IMR-90 (cell line): ENCODE results near the gene SPTBN5. TPM values are rescaled to one million over a fixed set of nuclear protein-coding genes. Genes with fewer than 3 reads are reported as not detected.
A peak's percentile ranks its signal among the peaks of the same experiment; 100 is the strongest.

Source experiments
- ATAC-seq: fragments of 200-7000 bp; cut with Tn5 transposase; 2 replicates; pipeline ENCODE4 v1.9.1; 2020; ENCODE audit warnings: low read depth, mild to moderate bottlenecking, moderate library complexity
- BruUV-seq: library from RNA; stranded (reverse); fragments of 400-500 nt; replicated peaks from 2 replicates; lab custom pipeline; 2021; lab: Mats Ljungman, UMichigan
- CTCF ChIA-PET: fragments of 300-600 bp; formaldehyde crosslinking; extraction: SDS; loops from one replicate; lab custom pipeline; 2021; ENCODE audit warnings: antibody characterized with exemption; lab: Yijun Ruan, JAX
- POLR2A ChIA-PET: fragments of 300-600 bp; sonication (Branson Sonifier 250); formaldehyde crosslinking; loops from one replicate; lab custom pipeline; 2022; ENCODE audit warnings: antibody characterized with exemption; ENCODE audit not compliant: unreplicated experiment; lab: Charles Lee
- DNase-seq: peaks from one replicate; pipeline ENCODE4 v3.0.0; 2013
- H2AFZ ChIP-seq: replicated peaks from 2 replicates; pipeline ENCODE3; 2013; ENCODE audit warnings: low read length, mild to moderate bottlenecking; ENCODE audit not compliant: poor library complexity
- H2AK5ac ChIP-seq: 2 replicates; pipeline ENCODE4 v1.6.1; 2013; ENCODE audit warnings: low read depth, low read length, inconsistent platforms
- H2AK9ac ChIP-seq: replicated peaks from 2 replicates; pipeline ENCODE3; 2013; ENCODE audit warnings: mild to moderate bottlenecking, low read depth, low read length, moderate library complexity; ENCODE audit not compliant: poor library complexity
- H2BK120ac ChIP-seq: 2 replicates; pipeline ENCODE4 v1.6.1; 2013; ENCODE audit warnings: low read depth, low read length, inconsistent platforms
- H2BK15ac ChIP-seq: 3 replicates; pipeline ENCODE4 v1.6.1; 2013; ENCODE audit warnings: low read depth, low read length, inconsistent platforms
- H2BK20ac ChIP-seq: 2 replicates; pipeline ENCODE4 v1.6.1; 2013; ENCODE audit warnings: low read depth, mild to moderate bottlenecking, inconsistent platforms, low read length, moderate library complexity
- H2BK5ac ChIP-seq: 2 replicates; pipeline ENCODE4 v1.6.1; 2013; ENCODE audit warnings: mild to moderate bottlenecking, low read depth, low read length, inconsistent platforms; ENCODE audit not compliant: poor library complexity, severe bottlenecking
- H3K14ac ChIP-seq: replicated peaks from 2 replicates; pipeline ENCODE4 v1.6.1; 2013; ENCODE audit warnings: low read depth, low read length, inconsistent platforms
- H3K18ac ChIP-seq: 2 replicates; pipeline ENCODE4 v1.6.1; 2013; ENCODE audit warnings: low read depth, low read length, control low read depth
- H3K23ac ChIP-seq: 2 replicates; pipeline ENCODE4 v1.6.1; 2013; ENCODE audit warnings: low read depth, low read length, inconsistent platforms
- H3K27ac ChIP-seq: 2 replicates; pipeline ENCODE4 v1.5.1; 2013; ENCODE audit warnings: mild to moderate bottlenecking, control low read depth, low read length; ENCODE audit not compliant: insufficient read depth
- H3K27me3 ChIP-seq: 2 replicates; pipeline ENCODE4 v1.6.1; 2013; ENCODE audit warnings: low read length; ENCODE audit not compliant: control insufficient read depth, insufficient read depth
- H3K36me3 ChIP-seq: 2 replicates; pipeline ENCODE4 v1.6.1; 2013; ENCODE audit warnings: low read length, mixed read lengths; ENCODE audit not compliant: control insufficient read depth, insufficient read depth
- H3K4ac ChIP-seq: 2 replicates; pipeline ENCODE4 v1.6.1; 2013; ENCODE audit warnings: low read depth, low read length, inconsistent platforms
- H3K4me1 ChIP-seq: 2 replicates; pipeline ENCODE4 v1.6.1; 2013; ENCODE audit warnings: low read length, mixed read lengths; ENCODE audit not compliant: control insufficient read depth, insufficient read depth
- H3K4me2 ChIP-seq: 2 replicates; pipeline ENCODE4 v1.6.1; 2013; ENCODE audit warnings: low read depth, mild to moderate bottlenecking, control low read depth, low read length, moderate library complexity
- H3K4me3 ChIP-seq: 2 replicates; pipeline ENCODE4 v1.5.1; 2013; ENCODE audit warnings: low read depth, mild to moderate bottlenecking, control low read depth, low read length, moderate library complexity; ENCODE audit not compliant: insufficient read depth
- H3K56ac ChIP-seq: 2 replicates; pipeline ENCODE4 v1.6.1; 2013; ENCODE audit warnings: low read length, inconsistent platforms; ENCODE audit not compliant: insufficient read depth; ENCODE audit errors: extremely low read depth
- H3K79me1 ChIP-seq, 2 experiments: 2 replicates each; pipeline ENCODE4 v1.6.1; 2013; ENCODE audit warnings: low read length in 2 of 2, inconsistent platforms in 1 of 2, low read depth in 1 of 2
- H3K9ac ChIP-seq: 2 replicates; pipeline ENCODE4 v1.6.1; 2013; ENCODE audit warnings: low read depth, low read length, control low read depth
- H3K9me1 ChIP-seq: 2 replicates; pipeline ENCODE4 v1.6.1; 2013; ENCODE audit warnings: low read length, inconsistent platforms; ENCODE audit not compliant: insufficient read depth
- H3K9me3 ChIP-seq: 2 replicates; pipeline ENCODE4 v1.6.1; 2013; ENCODE audit warnings: low read length; ENCODE audit not compliant: control insufficient read depth, insufficient read depth
- H4K20me1 ChIP-seq: 2 replicates; pipeline ENCODE4 v1.6.1; 2013; ENCODE audit warnings: low read length, inconsistent platforms; ENCODE audit not compliant: insufficient read depth
- H4K5ac ChIP-seq: 2 replicates; pipeline ENCODE4 v1.6.1; 2013; ENCODE audit warnings: mild to moderate bottlenecking, low read depth, low read length, control low read depth
- H4K8ac ChIP-seq, 2 experiments: 2 replicates each; pipeline ENCODE4 v1.6.1; 2013; ENCODE audit warnings: low read depth in 2 of 2, low read length in 2 of 2, control low read depth in 1 of 2, inconsistent platforms in 1 of 2
- H4K91ac ChIP-seq: 2 replicates; pipeline ENCODE4 v1.6.1; 2013; ENCODE audit warnings: low read depth, low read length, inconsistent platforms; ENCODE audit not compliant: insufficient read depth
- CEBPB ChIP-seq: IDR thresholded peaks from 2 replicates; pipeline ENCODE4 v1.6.1; 2012; ENCODE audit warnings: low read depth, low read length, improper control_type of control experiment
- FOS ChIP-seq: fragments of 150-350 bp; IDR thresholded peaks from 2 replicates; pipeline ENCODE4 v1.6.1; 2016; ENCODE audit warnings: low read depth, low read length
- WGBS, 2 experiments: methylation state at CpG; one replicate each; pipeline versions ENCODE4 v1.1.5 to v1.1.7; 2013; ENCODE audit warnings: missing lambda C conversion rate in 2 of 2; ENCODE audit not compliant: insufficient read length in 1 of 2; ENCODE audit errors: extremely low coverage in 2 of 2; 5-methylcytosine and 5-hydroxymethylcytosine counted together
- dilution Hi-C: fragments of 300-500 bp; cut with HindIII; formaldehyde crosslinking; loops from one replicate; pipeline ENCODE4 v1.14.3; 2018; ENCODE audit warnings: low sequenced_read_pairs; ENCODE audit not compliant: unreplicated experiment
- in situ Hi-C: fragments of 300-500 bp; cut with MboI; formaldehyde crosslinking; loops from 3 replicates; pipeline ENCODE4 v1.14.3; 2019; ENCODE audit warnings: low sequenced_read_pairs, inconsistent platforms, mixed read lengths
- intact Hi-C: fragments of 100-400 bp; cut with micrococcal nuclease; formaldehyde crosslinking; loops from 2 replicates; pipeline ENCODE4 v1.10.0; 2022
- polyA plus RNA-seq, 3 experiments: library from polyadenylated mRNA; depleted of rRNA; stranded (reverse); fragments of >200 nt; gene quantifications; 2 replicates each; pipeline ENCODE4 v1.2.3, GENCODE V29; 2012; ENCODE audit warnings: low replicate concordance in 1 of 3
- total RNA-seq: library from RNA; depleted of rRNA; stranded (reverse); fragments of >200 nt; gene quantifications from 2 replicates; pipeline ENCODE4 v1.2.3, GENCODE V29; 2012

The SPTBN5 gene
- total and polyA plus RNA-seq, 2 of the 4 experiments (the other 2 are of a cell fraction) = under 0.01 to 0.38 TPM

DNA sequence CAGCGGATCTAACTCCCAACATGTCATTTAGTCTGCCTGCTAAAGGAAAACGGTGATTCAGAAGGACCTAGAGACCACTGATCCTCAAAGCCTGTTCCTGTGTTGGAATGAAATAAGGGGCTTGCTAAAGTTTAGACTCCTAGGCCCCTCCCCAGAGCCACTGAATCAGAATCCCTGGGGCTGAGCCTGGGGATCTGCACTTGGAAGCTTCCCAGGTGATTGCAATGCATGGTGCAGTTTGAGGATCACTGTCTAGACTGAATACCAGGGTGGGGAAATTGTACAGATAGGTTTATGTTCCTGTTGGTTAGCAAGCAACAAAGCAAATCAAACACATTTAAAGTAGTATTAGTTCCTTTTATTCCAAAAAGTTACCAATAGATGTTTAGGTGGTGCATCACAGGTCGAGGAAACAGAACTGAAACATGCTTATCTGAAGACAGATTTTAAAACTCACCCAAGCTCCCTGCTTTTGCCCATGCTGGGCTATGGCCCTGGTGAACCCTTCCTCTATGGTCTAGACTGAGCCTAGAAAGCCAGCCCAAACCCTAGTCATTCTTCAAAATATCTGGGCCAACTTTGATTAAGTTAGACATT lies 29.6 kb upstream of the SPTBN5 start:
- no peak overlapping the region for H3K56ac ChIP-seq
- H3K14ac ChIP-seq = no peak overlapping the region
- no peak overlapping the region for H2BK5ac ChIP-seq
- no peak overlapping the region for H2AK9ac ChIP-seq
- H3K4ac ChIP-seq = no peak overlapping the region
- H4K5ac ChIP-seq = no peak overlapping the region
- H3K36me3 ChIP-seq = peaks cover 6% of the 10 kb centered on the region
- POLR2A ChIA-PET = no interaction called here
- H3K9ac ChIP-seq = no peak overlapping the region
- DNase-seq (no peak), ATAC-seq (no peak)
- no peak overlapping the region for H3K23ac ChIP-seq
- CTCF ChIA-PET = no interaction called here
- H2BK20ac ChIP-seq = no peak overlapping the region
- no peak overlapping the region for H3K4me3 ChIP-seq
- no peak overlapping the region for H2BK120ac ChIP-seq
- H3K18ac ChIP-seq = no peak overlapping the region
- intact Hi-C loops (no loop called here), in situ Hi-C loops (no loop called here), dilution Hi-C loops (no loop called here)
- no peak overlapping the region for H3K4me2 ChIP-seq
- H3K9me3 ChIP-seq = no peaks in the 10 kb centered on the region
- H2AFZ ChIP-seq = no peak overlapping the region
- H4K91ac ChIP-seq = no peak overlapping the region
- H2BK15ac ChIP-seq = no peak overlapping the region
- peaks cover 15 to 79% of the 10 kb centered on the region in 2 experiments for H3K79me1 ChIP-seq
- no peak for TF ChIP-seq FOS
- peak; percentile 9; the same call in 1 of the 2 replicates for TF ChIP-seq CEBPB
- H2AK5ac ChIP-seq = no peak overlapping the region
- no CpG with 5 or more reads among the region's 3 CpGs for WGBS, 2 experiments
- peaks cover 13% of the 10 kb centered on the region for H4K20me1 ChIP-seq
- peaks cover 27% of the 10 kb centered on the region for H3K4me1 ChIP-seq
- no peak overlapping the region for H3K27ac ChIP-seq
- no peak overlapping the region for H4K8ac ChIP-seq
- no TSS peak for BruUV-seq
- H3K9me1 ChIP-seq = peaks cover 31% of the 10 kb centered on the region
- no peaks in the 10 kb centered on the region for H3K27me3 ChIP-seq
